NOMO-1 (cell line): ENCODE results near the gene DNAJB5.
"Not testable (repeated sequence)": the region's sequence is repeated elsewhere in the genome, so short reads cannot be mapped to it uniquely, and the experiment has no call there.

Experiments
- DNase-seq, 2 experiments: peaks; one replicate each; lab custom pipeline; 2025; ENCODE audit not compliant: unreplicated experiment in 2 of 2; lab: John Stamatoyannopoulos, UW

DNAJB5 gene

GRCh38 chr9:34998266-34998665 is 8.7 kb downstream of the DNAJB5 start:
- no peak for DNase-seq

GRCh38 chr9:34999576-34999975 is 10.0 kb downstream of the DNAJB5 start:
- DNase-seq, result no peak

GRCh38 chr9:35000535-35001284 is 11.2 kb downstream of the DNAJB5 start:
- no peak for DNase-seq

- no peak for DNase-seq
Measured at GRCh38 chr9:35001285-35001677, 11.7 kb downstream of the DNAJB5 start.

GRCh38 chr9:35001803-35002502 is 12.4 kb downstream of the DNAJB5 start:
- no peak for DNase-seq

GRCh38 chr9:35002623-35003022 is 13.1 kb downstream of the DNAJB5 start:
- DNase-seq, result no peak

- not testable (repeated sequence) for DNase-seq
Measured at GRCh38 chr9:35004299-35004698, 14.8 kb downstream of the DNAJB5 start.

- DNase-seq, result no peak
Measured at GRCh38 chr9:35010351-35010958, 20.9 kb downstream of the DNAJB5 start.

GRCh38 chr9:35014517-35014916 is 25.0 kb downstream of the DNAJB5 start:
- no peak for DNase-seq

- DNase-seq, result peak; percentile 75 to 80
Measured at GRCh38 chr9:35023443-35023842, 33.9 kb downstream of the DNAJB5 start.

GRCh38 chr9:35026671-35027070 is 37.1 kb downstream of the DNAJB5 start:
- no peak for DNase-seq

GRCh38 chr9:35027374-35027773 is 37.8 kb downstream of the DNAJB5 start:
- DNase-seq, result no peak

GRCh38 chr9:35027860-35028259 is 38.3 kb downstream of the DNAJB5 start:
- DNase-seq, result no peak

- no peak for DNase-seq
Measured at GRCh38 chr9:35028341-35028740, 38.8 kb downstream of the DNAJB5 start.

GRCh38 chr9:35029241-35029640 is 39.7 kb downstream of the DNAJB5 start:
- DNase-seq, result no peak

- no peak for DNase-seq
Measured at GRCh38 chr9:35029852-35030251, 40.3 kb downstream of the DNAJB5 start.

- DNase-seq, result no peak
Measured at GRCh38 chr9:35033101-35033500, 43.6 kb downstream of the DNAJB5 start.

GRCh38 chr9:35035851-35036701 is 46.5 kb downstream of the DNAJB5 start:
- DNase-seq, result no peak

GRCh38 chr9:35042081-35042604 is 52.6 kb downstream of the DNAJB5 start:
- peak; percentile 26 to 45 for DNase-seq

- no peak for DNase-seq
Measured at GRCh38 chr9:35042891-35043545, 53.5 kb downstream of the DNAJB5 start.
